ENCODE data around the gene PRAC2.
"Not testable (repeated sequence)": the region's sequence is repeated elsewhere in the genome, so short reads cannot be mapped to it uniquely, and the experiment has no call there.

Gene PRAC2

DNA sequence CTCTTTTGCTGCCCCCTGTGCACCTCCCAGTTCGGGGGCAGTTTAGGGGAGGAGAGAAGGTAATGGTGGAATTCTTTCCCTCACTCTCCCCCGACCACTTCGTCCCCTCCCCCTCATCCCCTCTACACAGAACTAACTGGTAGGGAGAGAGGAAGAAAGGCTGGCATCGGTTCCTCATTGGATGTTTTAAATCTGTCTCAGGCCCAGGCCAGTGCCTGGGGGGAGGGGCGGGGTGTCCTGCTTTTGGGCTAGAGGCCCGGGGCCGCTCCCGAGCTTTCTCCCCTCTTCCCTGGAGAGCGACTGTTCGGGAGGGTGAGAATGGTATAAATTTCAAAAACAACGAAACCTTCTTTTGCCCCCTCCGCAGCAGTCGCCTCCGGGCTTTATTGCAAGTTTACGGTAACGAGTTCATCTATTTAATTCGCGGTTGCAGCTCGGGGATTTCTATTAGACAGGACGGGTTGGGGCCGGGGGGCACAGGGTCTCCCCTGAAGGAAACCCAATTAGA lies at the start of gene PRAC2:
Gene PRAC2, plus strand, starts transcription at position 271 of the 508 bp plus-strand sequence. CDS start 1,226 bp downstream, outside the sequence.
- no peak for DNase-seq (ENCODE audit: low read depth in 3 of 3)

- no peak for DNase-seq (ENCODE audit: low read depth in 3 of 3)
These were observed 45.9 kb upstream of the PRAC2 start for GRCh38 chr17:48676963-48677558.

- peak; percentile 19 to 67 (median 56) for DNase-seq (ENCODE audit: low read depth in 3 of 3)
These were observed 44.6 kb upstream of the PRAC2 start for GRCh38 chr17:48678141-48678971.

DNA sequence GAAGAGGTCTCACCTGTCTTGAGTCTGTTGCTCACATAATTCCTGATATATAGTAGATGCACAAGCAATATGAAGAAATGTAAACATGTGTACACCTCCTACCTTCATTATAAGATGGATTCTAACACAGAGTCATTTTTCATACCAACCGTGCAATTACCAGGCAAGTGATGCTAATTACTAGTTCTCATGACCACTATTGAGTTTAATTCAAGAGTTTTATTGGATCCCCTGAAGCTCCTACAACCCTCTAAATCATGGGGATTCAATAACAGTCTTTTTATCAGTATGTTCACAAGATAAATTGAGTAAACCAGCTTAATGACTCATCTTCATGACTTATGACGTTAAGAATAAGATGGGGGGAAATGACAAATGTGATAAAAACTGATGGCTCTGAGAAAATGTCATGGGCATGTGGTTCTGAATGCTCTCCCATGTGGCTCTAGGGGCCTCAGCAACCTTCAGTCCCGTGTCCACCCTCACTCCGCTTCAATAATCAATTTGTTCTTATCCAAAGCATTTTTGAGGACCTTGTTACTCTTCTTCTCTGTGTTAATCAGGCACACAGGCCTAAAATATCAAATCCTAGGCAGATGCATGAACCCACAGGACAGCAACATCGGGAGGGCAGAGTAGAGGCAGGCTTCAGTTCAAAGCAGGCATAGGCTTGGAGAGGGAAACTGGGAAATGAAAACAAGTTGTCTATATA lies 43.4 kb upstream of the PRAC2 start:
- DNase-seq (ENCODE audit: low read depth in 3 of 3), result no peak

DNA sequence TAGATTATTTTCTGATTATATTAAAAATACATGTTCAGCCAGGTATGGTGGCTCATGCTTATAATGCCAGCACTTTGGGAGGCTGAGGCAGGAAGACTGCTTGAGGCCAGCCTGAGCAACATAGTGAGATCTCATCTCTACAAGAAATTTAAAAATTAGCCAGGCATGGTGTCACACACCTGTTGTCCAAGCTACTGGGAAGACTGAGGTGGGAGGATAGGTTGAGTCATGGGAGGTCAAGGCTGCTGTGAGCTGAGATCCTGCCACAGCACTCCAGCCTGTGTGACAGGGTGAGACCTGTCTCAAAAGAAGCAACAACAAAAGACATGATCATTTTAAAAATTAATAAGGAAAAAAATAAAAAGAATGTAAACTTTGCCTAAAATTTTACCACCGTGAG lies 41.4 kb upstream of the PRAC2 start:
- no peak for DNase-seq (ENCODE audit: low read depth in 3 of 3)

DNA sequence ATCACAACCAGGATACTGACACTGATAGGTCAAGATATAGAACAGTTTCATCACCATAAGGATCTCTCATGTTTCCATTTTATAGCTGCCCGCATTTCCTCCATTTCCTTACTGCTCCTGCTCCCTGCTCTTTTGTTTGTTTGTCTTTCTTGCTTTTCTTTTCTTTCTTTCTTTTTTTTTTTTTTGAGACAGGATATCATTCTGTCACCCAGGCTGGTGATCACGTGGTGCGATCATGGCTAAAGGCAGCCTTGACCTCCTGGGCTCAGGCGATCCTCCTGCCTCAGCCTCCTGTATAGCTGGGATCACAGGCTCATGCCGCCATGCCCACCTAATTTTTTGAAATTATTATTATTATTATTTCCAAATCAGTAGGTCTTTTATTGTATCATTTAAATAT lies 32.3 kb upstream of the PRAC2 start:
- no peak for DNase-seq (ENCODE audit: low read depth in 3 of 3)

GRCh38 chr17:48692049-48692448 lies 30.9 kb upstream of the PRAC2 start:
- DNase-seq (ENCODE audit: low read depth in 3 of 3), result no peak

- no peak for DNase-seq (ENCODE audit: low read depth in 3 of 3)
These were observed 29.8 kb upstream of the PRAC2 start for GRCh38 chr17:48693178-48693577.

DNA sequence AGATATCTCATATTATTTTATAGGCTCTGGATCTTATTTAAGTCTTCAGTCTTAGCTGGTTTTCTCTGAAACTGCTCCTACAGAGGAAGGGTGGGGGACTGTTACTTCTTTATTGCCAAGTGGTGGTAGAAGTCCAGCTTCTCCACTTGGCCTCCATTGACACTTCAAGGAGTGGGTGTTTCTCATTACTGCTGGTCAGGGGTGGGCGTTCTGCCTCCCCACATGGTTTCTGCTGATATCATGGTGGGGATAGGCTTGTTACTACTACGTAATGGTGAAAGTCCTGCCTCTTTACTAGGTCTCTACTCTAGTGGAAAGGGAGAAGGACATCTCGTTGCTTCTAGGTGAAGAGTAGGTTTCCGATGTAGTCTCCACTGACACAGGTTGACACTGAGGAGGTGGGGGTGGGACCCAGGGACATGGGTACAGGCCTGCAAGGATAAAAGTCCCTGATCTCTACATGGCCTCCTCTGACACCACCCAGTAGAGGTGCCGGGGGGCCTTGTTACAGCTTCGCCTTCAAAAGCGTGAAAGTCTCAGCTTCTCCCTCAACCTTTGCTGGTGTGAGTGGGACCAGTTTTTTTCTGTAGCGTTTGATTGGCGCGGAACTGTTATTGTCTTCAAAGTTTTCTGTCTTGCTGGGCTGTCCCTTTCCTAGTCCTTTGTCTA lies 21.0 kb upstream of the PRAC2 start:
- DNase-seq (ENCODE audit: low read depth in 3 of 3), result no peak

DNA sequence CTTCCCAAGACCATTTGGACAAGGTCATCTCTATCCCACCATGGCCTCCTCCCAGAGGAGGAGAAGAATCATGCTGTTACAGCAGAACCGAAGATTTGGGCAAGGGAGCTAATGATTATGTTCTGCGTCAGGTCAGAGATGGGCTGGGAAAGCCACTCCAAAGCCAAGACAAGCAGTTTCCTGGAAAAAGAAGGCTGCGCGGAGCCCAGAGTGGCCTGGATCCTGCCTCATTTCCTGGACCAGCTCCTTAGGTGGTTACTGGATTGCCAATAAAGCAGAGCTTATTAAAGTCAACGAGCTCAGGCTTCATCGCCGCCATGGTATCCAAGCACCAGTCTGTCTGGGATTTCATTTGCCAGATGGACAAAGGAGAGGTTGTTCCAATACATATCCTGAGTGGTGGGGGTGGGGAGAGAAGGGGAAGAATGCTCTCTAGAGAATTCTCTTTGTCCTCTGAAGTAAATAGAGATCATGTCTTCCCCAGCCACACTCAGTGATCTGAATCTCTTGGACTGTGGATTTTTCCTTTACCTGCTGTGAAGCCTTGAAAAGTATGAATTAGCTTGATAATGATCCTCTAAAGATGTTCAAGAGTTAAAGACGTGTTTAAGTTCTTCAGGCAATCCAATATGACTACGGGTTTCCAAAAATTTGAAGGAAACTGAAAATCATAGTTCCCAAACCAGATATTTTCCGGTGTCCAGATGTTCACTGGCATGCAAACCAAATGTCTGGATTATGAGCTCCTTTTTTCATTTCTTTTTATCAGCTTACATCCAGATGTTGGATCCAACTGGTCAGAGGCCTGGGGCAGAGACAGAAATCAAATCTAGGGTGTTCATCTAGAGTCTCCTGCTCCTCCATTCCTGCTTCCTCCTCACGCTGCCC lies 18.4 kb upstream of the PRAC2 start:
- no peak for DNase-seq (ENCODE audit: low read depth in 3 of 3)

DNA sequence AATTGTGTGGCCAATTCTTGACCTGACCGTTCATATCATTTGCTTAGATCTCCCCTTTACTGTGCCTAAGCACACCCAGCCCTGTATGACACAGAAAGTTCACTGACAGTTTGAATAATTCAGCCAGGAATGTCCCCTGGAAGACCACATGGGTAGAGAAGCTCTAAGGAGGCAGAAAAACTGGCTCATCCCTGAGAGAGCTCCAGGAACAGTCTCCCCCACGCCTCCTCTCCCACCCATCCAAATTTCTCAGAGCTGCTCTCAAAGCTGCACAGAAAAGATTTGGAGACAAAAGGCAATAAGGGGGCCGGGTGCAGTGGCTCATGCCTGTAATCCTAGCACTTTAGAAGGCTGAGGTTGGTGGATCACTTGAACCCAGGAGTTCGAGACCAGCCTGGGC lies 11.9 kb upstream of the PRAC2 start:
- no peak for DNase-seq (ENCODE audit: low read depth in 3 of 3)

DNA sequence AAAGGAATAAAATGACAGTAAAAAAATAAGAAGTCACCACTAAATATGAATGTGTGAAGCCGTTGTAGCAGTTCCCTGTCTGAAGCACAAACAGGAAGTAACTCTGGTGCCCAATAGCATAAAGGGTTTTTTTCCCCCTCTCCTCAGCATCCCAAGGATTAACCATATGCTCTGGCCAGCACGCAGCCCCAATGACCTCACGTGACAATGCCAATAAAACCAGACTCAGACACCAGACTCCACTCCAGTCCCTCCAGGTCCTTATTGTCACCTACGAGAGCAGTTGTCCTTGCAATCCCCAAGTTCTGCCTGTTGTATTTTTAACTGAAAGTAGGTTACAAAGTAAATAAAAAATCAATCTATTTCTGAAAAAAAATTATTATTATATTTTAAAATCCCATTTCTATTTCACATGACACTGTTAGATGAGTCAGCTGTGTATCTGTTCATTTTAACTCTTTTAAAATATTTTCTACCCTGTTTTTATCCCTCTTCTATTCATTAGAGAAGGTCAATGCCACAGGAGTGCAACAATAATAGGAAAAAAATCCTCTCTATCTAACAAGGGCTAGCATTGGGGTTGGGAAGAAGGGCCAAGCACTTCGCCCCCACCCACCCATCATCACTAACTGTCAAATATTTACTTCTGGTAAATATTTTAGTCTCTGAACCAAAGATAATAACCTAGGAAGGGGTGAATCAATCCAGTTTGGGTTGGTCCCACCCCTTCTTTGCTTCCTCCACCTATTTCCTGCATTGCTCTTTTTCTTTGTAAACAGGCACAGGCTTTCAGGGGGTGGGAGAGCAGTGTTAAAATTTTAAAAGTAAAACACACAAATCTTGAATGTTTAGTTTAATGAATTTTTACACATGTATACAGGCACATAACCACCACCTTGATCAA lies 7.2 kb upstream of the PRAC2 start:
- DNase-seq (ENCODE audit: low read depth in 3 of 3), result no peak

- DNase-seq (ENCODE audit: low read depth in 3 of 3), result not testable (repeated sequence)
These were observed 6.4 kb upstream of the PRAC2 start for GRCh38 chr17:48716549-48716948.

DNA sequence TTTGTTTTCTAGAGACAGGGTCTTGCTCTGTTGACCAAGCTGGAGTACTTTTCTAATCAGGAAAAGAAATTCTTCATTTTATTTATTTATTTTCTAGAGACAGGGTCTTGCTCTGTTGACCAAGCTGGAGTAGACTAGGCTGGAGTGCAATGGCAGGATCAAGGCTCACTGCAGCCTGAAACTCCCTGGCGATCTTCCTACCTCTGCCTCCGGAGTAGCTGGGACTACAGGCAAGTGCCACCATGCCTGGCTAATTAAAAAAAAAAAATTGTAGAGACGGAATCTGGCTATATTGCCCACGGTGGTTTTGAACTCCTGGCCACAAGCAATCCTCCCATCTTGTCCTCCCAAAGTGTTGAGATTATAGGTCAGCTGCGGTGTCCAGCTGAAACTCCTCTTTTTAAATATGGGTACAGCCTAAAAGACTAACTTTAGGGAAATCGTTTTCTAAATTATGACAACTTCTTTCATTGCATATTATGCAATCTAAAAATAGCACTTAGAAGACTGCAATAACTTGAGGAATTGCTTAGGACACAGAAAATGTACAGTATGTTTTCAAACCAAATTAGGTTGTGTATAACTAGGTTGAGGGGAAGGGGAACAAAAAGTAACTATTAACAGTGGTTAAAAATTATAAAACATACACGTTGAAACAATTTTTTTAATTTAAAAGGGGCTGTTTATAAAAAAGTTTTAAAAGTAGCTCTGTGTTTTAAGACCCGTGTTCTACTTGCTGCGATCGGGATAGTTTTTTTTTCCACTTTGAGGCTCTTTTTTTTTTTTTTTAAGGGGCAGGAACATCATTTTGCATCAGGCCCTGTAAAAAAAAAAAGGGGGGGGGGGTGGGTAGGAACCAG lies 5.4 kb upstream of the PRAC2 start:
- DNase-seq (ENCODE audit: low read depth in 3 of 3), result no peak

- no peak for DNase-seq (ENCODE audit: low read depth in 3 of 3)
These were observed 4.7 kb upstream of the PRAC2 start for GRCh38 chr17:48718227-48718760.

- DNase-seq (ENCODE audit: low read depth in 3 of 3), result no peak
These were observed 4.0 kb upstream of the PRAC2 start for GRCh38 chr17:48718761-48719641.

DNA sequence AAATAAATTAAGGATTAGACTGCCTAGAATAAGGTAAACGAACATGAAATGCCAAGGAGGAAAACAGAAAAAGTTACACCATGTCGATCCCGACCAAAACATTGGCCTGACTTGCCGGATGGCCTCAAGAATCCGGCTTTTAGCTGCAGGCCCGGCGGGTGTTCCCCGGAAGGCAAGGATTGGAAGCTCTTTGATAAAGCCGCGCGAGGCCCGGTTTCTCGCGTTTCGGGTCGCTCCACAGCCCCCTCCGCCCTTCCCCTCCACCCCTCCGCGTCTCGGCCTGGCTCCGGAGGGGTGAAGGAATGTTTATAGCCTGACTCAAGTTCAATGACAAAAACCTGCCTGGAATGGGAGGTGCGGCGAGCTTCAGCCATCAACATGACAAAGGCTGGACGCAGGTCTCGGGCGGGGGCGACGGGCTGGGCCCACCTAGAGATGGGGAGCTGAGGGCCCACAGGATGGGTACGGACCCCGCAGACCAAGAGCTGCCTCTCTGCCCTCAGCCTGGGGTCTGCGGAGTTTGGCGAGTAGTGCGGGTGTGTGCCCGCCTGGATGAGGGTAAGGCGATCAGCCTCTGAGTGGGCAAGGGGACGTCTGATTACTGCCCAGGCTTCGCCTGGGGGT lies 3.2 kb upstream of the PRAC2 start:
- DNase-seq (ENCODE audit: low read depth in 3 of 3), result no peak

Measured in stimulated activated CD4-positive, alpha-beta T cell treated with anti-CD3 and anti-CD28 coated beads, TNF-alpha, amount 100 ng/mL, for 48 hours (primary cell).